Smooth muscle cell (in vitro differentiated cells): ENCODE measurements around the gene SAP30BP. TPM values are rescaled to one million over a fixed set of nuclear protein-coding genes. Genes with fewer than 3 reads are reported as not detected.

Experiments used
- DNase-seq: peaks from one replicate; lab custom pipeline; 2025; ENCODE audit not compliant: unreplicated experiment; lab: John Stamatoyannopoulos, UW
- H2AFZ ChIP-seq: fragments of 200-600 bp; sonication (generic); 2 replicates; pipeline ENCODE4 v1.6.0; 2016; ENCODE audit warnings: antibody characterized with exemption, low read depth, mild to moderate bottlenecking
- H3F3A ChIP-seq: fragments of 200-600 bp; sonication (generic); 2 replicates; pipeline ENCODE4 v1.6.0; 2017; ENCODE audit warnings: antibody characterized with exemption, low read depth
- H3K27ac ChIP-seq: fragments of 200-600 bp; sonication (generic); 2 replicates; pipeline ENCODE4 v1.5.1; 2016; ENCODE audit warnings: low read depth, mild to moderate bottlenecking
- H3K27me3 ChIP-seq: fragments of 200-600 bp; sonication (generic); 2 replicates; pipeline ENCODE4 v1.6.1; 2016; ENCODE audit warnings: low read depth, mild to moderate bottlenecking
- H3K36me3 ChIP-seq: fragments of 200-600 bp; sonication (generic); 2 replicates; pipeline ENCODE4 v1.5.1; 2016; ENCODE audit warnings: low read depth
- H3K4me1 ChIP-seq: fragments of 200-600 bp; sonication (generic); 2 replicates; pipeline ENCODE4 v1.5.1; 2016; ENCODE audit warnings: low read depth
- H3K4me2 ChIP-seq: fragments of 200-600 bp; sonication (generic); 2 replicates; pipeline ENCODE4 v1.6.0; 2016; ENCODE audit warnings: mild to moderate bottlenecking
- H3K4me3 ChIP-seq: fragments of 200-600 bp; sonication (generic); 2 replicates; pipeline ENCODE4 v1.5.1; 2016; ENCODE audit warnings: mild to moderate bottlenecking
- H3K79me2 ChIP-seq: fragments of 200-600 bp; sonication (generic); 2 replicates; pipeline ENCODE4 v1.6.0; 2016; ENCODE audit warnings: low read depth, mild to moderate bottlenecking
- H3K9ac ChIP-seq: fragments of 200-600 bp; sonication (generic); 2 replicates; pipeline ENCODE4 v1.6.0; 2016; ENCODE audit warnings: low read depth
- H3K9me3 ChIP-seq: fragments of 200-600 bp; sonication (generic); replicated peaks from 2 replicates; pipeline ENCODE4 v1.5.1; 2016; ENCODE audit warnings: low read depth
- H4K20me1 ChIP-seq: fragments of 200-600 bp; sonication (generic); 2 replicates; pipeline ENCODE4 v1.6.0; 2016; ENCODE audit warnings: low read depth
- CTCF ChIP-seq: fragments of 200-600 bp; sonication (generic); IDR thresholded peaks from 2 replicates; pipeline ENCODE4 v1.5.1; 2017; ENCODE audit warnings: borderline replicate concordance, mild to moderate bottlenecking, antibody characterized with exemption; ENCODE audit not compliant: insufficient read depth, poor library complexity, severe bottlenecking
- WGBS: methylation state at CpG from one replicate; pipeline ENCODE4 v1.1.7; 2016; ENCODE audit warnings: low lambda C conversion rate; 5-methylcytosine and 5-hydroxymethylcytosine counted together
- polyA plus RNA-seq: library from polyadenylated mRNA; unstranded; fragments of >200 nt; fragmentation: Nextera tagmentation; extraction: Ambion mirVana; gene quantifications from 2 replicates; pipeline ENCODE4 v1.2.1, GENCODE V29; 2016
- total RNA-seq: library from RNA; depleted of rRNA; stranded (reverse); fragments of >200 nt; gene quantifications from 2 replicates; pipeline ENCODE4 v1.2.3, GENCODE V29; 2014

The SAP30BP gene
- total and polyA plus RNA-seq, 2 experiments from 2014 or later, result 75.4 to 135 TPM

GRCh38 chr17:75698659-75699058 is 31.5 kb downstream of the SAP30BP start:
- DNase-seq, result no peak
- no peak for TF ChIP-seq CTCF
- Histone ChIP-seq H3K4me2 (no peak overlapping the region), H3K4me1 (peaks cover 7% of the 10 kb centered on the region), H2AFZ (no peak overlapping the region), H3F3A (peaks cover 3% of the 10 kb centered on the region), H3K9me3 (no peaks in the 10 kb centered on the region), H3K36me3 (no peaks in the 10 kb centered on the region), H3K27ac (no peak overlapping the region), H3K9ac (no peak overlapping the region), H3K79me2 (peaks cover 2% of the 10 kb centered on the region), H3K4me3 (no peak overlapping the region), H3K27me3 (no peaks in the 10 kb centered on the region), H4K20me1 (peaks cover 26% of the 10 kb centered on the region)
- WGBS, result 93% methylated on average over 3 of the region's 3 CpGs

GRCh38 chr17:75701288-75701687 is 34.1 kb downstream of the SAP30BP start:
- H3K79me2 ChIP-seq, result peaks cover 2% of the 10 kb centered on the region
- 95% methylated on average over 10 of the region's 10 CpGs for WGBS
- H3K9ac ChIP-seq, result peak overlapping the region; percentile 77
- no peaks in the 10 kb centered on the region for H3K4me1 ChIP-seq
- no peak for DNase-seq
- peaks cover 22% of the 10 kb centered on the region for H4K20me1 ChIP-seq
- H3K4me3 ChIP-seq, result no peak overlapping the region
- no peak overlapping the region for H2AFZ ChIP-seq
- no peaks in the 10 kb centered on the region for H3K27me3 ChIP-seq
- no peak overlapping the region for H3K4me2 ChIP-seq
- H3K36me3 ChIP-seq, result no peaks in the 10 kb centered on the region
- H3K27ac ChIP-seq, result peak overlapping the region; percentile 95
- TF ChIP-seq CTCF, result no peak
- no peaks in the 10 kb centered on the region for H3K9me3 ChIP-seq
- peaks cover 3% of the 10 kb centered on the region for H3F3A ChIP-seq

GRCh38 chr17:75703191-75703590 is 36.1 kb downstream of the SAP30BP start:
- Histone ChIP-seq H3K79me2 (peaks cover 2% of the 10 kb centered on the region), H3K27me3 (no peaks in the 10 kb centered on the region), H3K9me3 (no peaks in the 10 kb centered on the region), H4K20me1 (peaks cover 14% of the 10 kb centered on the region), H3F3A (peaks cover under 1% of the 10 kb centered on the region), H3K4me1 (no peaks in the 10 kb centered on the region), H3K36me3 (no peaks in the 10 kb centered on the region), H3K9ac (no peak overlapping the region), H2AFZ (no peak overlapping the region), H3K27ac (no peak overlapping the region), H3K4me3 (no peak overlapping the region), H3K4me2 (no peak overlapping the region)
- WGBS, result 99% methylated on average over 12 of the region's 12 CpGs
- TF ChIP-seq CTCF, result no peak
- DNase-seq, result no peak

GRCh38 chr17:75703591-75703990 is 36.5 kb downstream of the SAP30BP start:
- Histone ChIP-seq H3K27ac (no peak overlapping the region), H3K9ac (no peak overlapping the region), H3K4me2 (no peak overlapping the region), H2AFZ (no peak overlapping the region), H3K79me2 (peaks cover 2% of the 10 kb centered on the region), H4K20me1 (peaks cover 11% of the 10 kb centered on the region), H3F3A (no peaks in the 10 kb centered on the region), H3K27me3 (no peaks in the 10 kb centered on the region), H3K9me3 (no peaks in the 10 kb centered on the region), H3K4me1 (no peaks in the 10 kb centered on the region), H3K36me3 (no peaks in the 10 kb centered on the region), H3K4me3 (no peak overlapping the region)
- 92% methylated on average over 9 of the region's 9 CpGs for WGBS
- no peak for TF ChIP-seq CTCF
- no peak for DNase-seq
